Breast epithelium (tissue), 4 donors: Measurements from ENCODE around the gene NINL. TPM values are rescaled to one million over a fixed set of nuclear protein-coding genes. Genes with fewer than 3 reads are reported as not detected.

Experiments
- DNase-seq, 2 donors: peaks; one replicate each; pipeline ENCODE4 v3.0.0-alpha.2; 2019; ENCODE audit warnings: low spot score in 2 of 2
- H3K27ac ChIP-seq, 2 donors: fragments of 200-600 bp; sonication (generic) in 1 of 2; one replicate each; pipeline ENCODE4 v1.5.1; 2016 to 2019; ENCODE audit warnings: mild to moderate bottlenecking in 1 of 2
- H3K27me3 ChIP-seq, 2 donors: fragments of 200-600 bp; sonication (generic) in 1 of 2; one replicate each; pipeline versions ENCODE4 v1.5.1 to v1.6.0; 2017 to 2019; ENCODE audit warnings: control low read depth in 1 of 2, mild to moderate bottlenecking in 1 of 2
- H3K36me3 ChIP-seq: fragments of 200-600 bp; one replicate; pipeline ENCODE4 v1.5.1; 2019
- H3K4me1 ChIP-seq, 2 donors: fragments of 200-600 bp; sonication (generic); one replicate each; pipeline ENCODE4 v1.5.1; 2016 to 2019; ENCODE audit warnings: control low read depth in 1 of 2
- H3K4me3 ChIP-seq, 3 donors: fragments of 200-600 bp; sonication (generic); 1 replicate in 2 of 3; 2 replicates in 1 of 3; pipeline ENCODE4 v1.5.1; 2016 to 2019; ENCODE audit warnings: mild to moderate bottlenecking in 3 of 3, moderate library complexity in 2 of 3
- H3K9me3 ChIP-seq, 2 donors: fragments of 200-600 bp; sonication (generic) in 1 of 2; one replicate each; pipeline ENCODE4 v1.5.1; 2016 to 2019; ENCODE audit warnings: control low read depth in 1 of 2
- CTCF ChIP-seq, 3 donors: fragments of 450-650 bp; IDR thresholded peaks; one replicate each; pipeline ENCODE4 v1.5.1; 2016 to 2017; ENCODE audit warnings: antibody characterized with exemption in 3 of 3, mild to moderate bottlenecking in 3 of 3, moderate library complexity in 3 of 3
- POLR2A ChIP-seq: fragments of 450-650 bp; IDR thresholded peaks from one replicate; pipeline ENCODE4 v1.6.1; 2016; ENCODE audit warnings: antibody characterized with exemption, mild to moderate bottlenecking, moderate library complexity
- POLR2AphosphoS5 ChIP-seq, 3 donors: sonication (generic); formaldehyde crosslinking; IDR thresholded peaks; one replicate each; pipeline ENCODE4 v1.6.1; 2017; ENCODE audit warnings: antibody characterized with exemption in 3 of 3
- intact Hi-C: fragments of 100-400 bp; cut with DNase I; formaldehyde crosslinking; loops from one replicate; pipeline ENCODE4 v1.15.1; 2023; ENCODE audit warnings: low total_unique reads
- total RNA-seq, 3 donors: library from RNA; depleted of rRNA; stranded (reverse); fragments of >200 nt; gene quantifications; one replicate each; pipeline ENCODE4 v1.1.0, GENCODE V29; 2016

Gene NINL
- total RNA-seq, 3 donors from 2014 or later, result 6.9 to 15.5 (median 12.8) TPM

GRCh38 chr20:25493137-25493536, 92.2 kb downstream of the NINL start:
- H3K36me3 ChIP-seq, result no peaks in the 10 kb centered on the region

DNA sequence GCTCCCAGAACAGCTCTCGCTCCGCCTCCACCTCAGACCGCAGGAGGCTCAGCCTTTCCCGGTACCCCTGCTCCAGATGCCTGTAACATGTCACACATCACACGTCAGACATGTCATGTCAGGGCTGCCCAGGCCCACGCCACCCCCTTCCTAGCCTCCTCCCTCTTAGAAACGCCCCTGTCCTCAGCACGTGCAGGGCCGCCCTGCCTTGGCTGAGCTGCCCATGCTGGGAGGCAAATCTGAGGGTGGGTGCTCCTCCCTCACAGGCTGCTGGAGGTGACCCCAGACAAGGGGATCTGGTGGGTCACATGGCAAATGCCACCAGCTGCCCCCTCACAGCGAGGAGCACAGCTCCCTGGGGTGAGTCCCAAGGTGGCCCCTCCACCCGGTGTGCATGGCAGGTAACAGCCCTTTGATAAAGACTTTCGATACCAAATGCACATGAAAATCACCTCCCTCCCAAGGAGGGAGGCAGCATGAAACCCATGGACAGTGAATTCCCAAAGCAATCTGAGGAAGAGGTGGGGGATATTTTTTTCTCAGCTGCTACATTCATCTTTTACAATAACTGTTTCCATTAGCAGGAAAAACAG, 93.8 kb downstream of the NINL start:
- H3K4me1 ChIP-seq, result no peaks in the 10 kb centered on the region
- no peaks in the 10 kb centered on the region for H3K36me3 ChIP-seq
- no peaks in the 10 kb centered on the region for H3K9me3 ChIP-seq
- no peak for DNase-seq
- no peak overlapping the region for H3K27ac ChIP-seq
- no peaks in the 10 kb centered on the region for H3K27me3 ChIP-seq
- H3K4me3 ChIP-seq, result no peak overlapping the region
- TF ChIP-seq CTCF (IDR thresholded peaks at IDR 0.05) (no peak), POLR2A (no peak), POLR2AphosphoS5 (IDR thresholded peaks at IDR 0.05) (no peak)
- intact Hi-C loops, result no loop called here

More at GRCh38 chr20:25493137-25493536, 92.2 kb downstream of the NINL start:
- H3K9me3 ChIP-seq, result no peaks in the 10 kb centered on the region
- no peak for DNase-seq
- H3K27ac ChIP-seq, result no peak overlapping the region
- TF ChIP-seq POLR2AphosphoS5 (IDR thresholded peaks at IDR 0.05), result no peak
- TF ChIP-seq CTCF (IDR thresholded peaks at IDR 0.05), result no peak
- TF ChIP-seq POLR2A, result no peak
- H3K27me3 ChIP-seq, result no peaks in the 10 kb centered on the region
- H3K4me1 ChIP-seq, result no peaks in the 10 kb centered on the region
- no peak overlapping the region for H3K4me3 ChIP-seq
- intact Hi-C loops, result no loop called here

- no peak for DNase-seq
- TF ChIP-seq CTCF (IDR thresholded peaks at IDR 0.05) (no peak), POLR2AphosphoS5 (IDR thresholded peaks at IDR 0.05) (no peak), POLR2A (no peak)
- Histone ChIP-seq H3K4me3 (no peak overlapping the region), H3K36me3 (no peaks in the 10 kb centered on the region), H3K27me3 (no peaks in the 10 kb centered on the region), H3K9me3 (no peaks in the 10 kb centered on the region), H3K27ac (no peak overlapping the region), H3K4me1 (no peaks in the 10 kb centered on the region)
- intact Hi-C loops, result no loop called here
Observed at GRCh38 chr20:25490656-25491445, 94.5 kb downstream of the NINL start.

DNA sequence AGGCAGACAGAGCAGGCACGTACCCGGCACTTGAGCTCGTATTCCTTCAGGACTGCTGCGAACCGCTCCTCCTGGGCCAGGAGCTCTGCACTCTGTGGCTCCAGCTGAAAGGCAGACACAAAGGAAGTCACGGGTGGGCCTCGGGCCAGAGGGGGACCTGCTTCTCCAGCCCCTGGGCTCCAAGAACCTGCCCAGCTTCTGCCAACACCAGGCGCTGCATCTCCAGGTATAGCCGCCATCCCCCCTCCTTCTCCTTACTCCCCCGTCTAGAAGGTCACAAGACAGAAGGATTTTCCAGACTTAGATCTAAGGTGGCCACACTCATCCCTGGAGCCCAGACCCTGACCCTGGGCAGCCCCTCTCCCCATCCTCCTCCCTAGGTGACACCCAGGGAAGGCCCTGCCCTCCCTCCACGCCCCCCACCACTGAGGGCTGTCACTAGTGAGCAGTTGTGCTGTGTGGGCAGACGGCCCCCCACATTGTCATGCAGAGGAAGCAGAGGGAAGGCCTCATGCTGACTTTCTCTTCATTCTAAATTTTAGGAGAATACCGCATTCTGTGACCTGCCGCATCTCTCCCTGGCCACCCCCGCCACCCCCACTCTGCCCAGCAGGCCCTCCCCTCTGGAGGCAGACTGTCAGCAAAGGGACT, 96.0 kb downstream of the NINL start:
- Histone ChIP-seq H3K9me3 (no peaks in the 10 kb centered on the region), H3K4me1 (no peaks in the 10 kb centered on the region), H3K4me3 (no peak overlapping the region), H3K27ac (no peak overlapping the region), H3K36me3 (no peaks in the 10 kb centered on the region), H3K27me3 (no peaks in the 10 kb centered on the region)
- intact Hi-C loops, result no loop called here
- no peak for DNase-seq
- TF ChIP-seq POLR2AphosphoS5 (IDR thresholded peaks at IDR 0.05), result no peak

GRCh38 chr20:25487975-25488374, 97.4 kb downstream of the NINL start:
- DNase-seq, result no peak
- H3K27me3 ChIP-seq, result no peaks in the 10 kb centered on the region
- no peaks in the 10 kb centered on the region for H3K36me3 ChIP-seq
- H3K9me3 ChIP-seq, result no peaks in the 10 kb centered on the region
- no peak overlapping the region for H3K27ac ChIP-seq
- TF ChIP-seq CTCF (IDR thresholded peaks at IDR 0.05), result no peak
- no peak for TF ChIP-seq POLR2AphosphoS5 (IDR thresholded peaks at IDR 0.05)
- no peak for TF ChIP-seq POLR2A
- intact Hi-C loops, result no loop called here
- H3K4me3 ChIP-seq, result no peak overlapping the region
- H3K4me1 ChIP-seq, result no peaks in the 10 kb centered on the region
